Mesodermal cell (in vitro differentiated cells): ENCODE measurements around the gene SERPINA1.

Source experiments
- H3K27ac ChIP-seq: 2 replicates; pipeline ENCODE4 v1.7.0; 2013; ENCODE audit warnings: mild to moderate bottlenecking, low read depth, low read length, moderate library complexity; ENCODE audit not compliant: severe bottlenecking
- H3K36me3 ChIP-seq: 2 replicates; pipeline ENCODE4 v1.7.1; 2013; ENCODE audit warnings: mild to moderate bottlenecking, low read length, moderate library complexity; ENCODE audit not compliant: control insufficient read depth, insufficient read depth
- H3K4me1 ChIP-seq: one replicate; pipeline ENCODE4 v1.7.1; 2013; ENCODE audit warnings: mild to moderate bottlenecking, low read length; ENCODE audit not compliant: insufficient read depth, control insufficient read depth, poor library complexity, severe bottlenecking
- H3K4me3 ChIP-seq: 2 replicates; pipeline ENCODE4 v1.7.0; 2013; ENCODE audit warnings: low read length, control low read depth, mild to moderate bottlenecking; ENCODE audit not compliant: insufficient read depth, poor library complexity, severe bottlenecking; ENCODE audit errors: extremely low read depth
- H3K9me3 ChIP-seq: 2 replicates; pipeline ENCODE4 v1.7.1; 2013; ENCODE audit warnings: mild to moderate bottlenecking, low read length, moderate library complexity; ENCODE audit not compliant: control insufficient read depth
- WGBS, 2 experiments: methylation state at CpG; one replicate each; pipeline ENCODE4 v1.1.5; 2013; ENCODE audit warnings: missing lambda C conversion rate in 2 of 2; ENCODE audit not compliant: insufficient coverage in 2 of 2; 5-methylcytosine and 5-hydroxymethylcytosine counted together

SERPINA1 gene

GRCh38 chr14:94330432-94330831 lies 58.0 kb downstream of the SERPINA1 start:
- Histone ChIP-seq H3K36me3 (no peaks in the 10 kb centered on the region), H3K9me3 (no peaks in the 10 kb centered on the region), H3K4me1 (no peaks in the 10 kb centered on the region), H3K27ac (no peak overlapping the region), H3K4me3 (no peak overlapping the region)
- 88 to 95% methylated on average over 3 of the region's 3 CpGs for WGBS, 2 experiments

GRCh38 chr14:94329857-94330256 lies 58.5 kb downstream of the SERPINA1 start:
- WGBS, 2 experiments, result 57 to 100% methylated on average over 1 to 2 of the region's 4 CpGs
- Histone ChIP-seq H3K36me3 (no peaks in the 10 kb centered on the region), H3K4me3 (no peak overlapping the region), H3K27ac (no peak overlapping the region), H3K9me3 (no peaks in the 10 kb centered on the region), H3K4me1 (no peaks in the 10 kb centered on the region)

- Histone ChIP-seq H3K9me3 (no peaks in the 10 kb centered on the region), H3K4me1 (no peaks in the 10 kb centered on the region), H3K27ac (no peak overlapping the region), H3K36me3 (no peaks in the 10 kb centered on the region), H3K4me3 (no peak overlapping the region)
- WGBS, 2 experiments, result 83 to 93% methylated on average over 2 of the region's 2 CpGs
These were observed 60.2 kb downstream of the SERPINA1 start for GRCh38 chr14:94328196-94328595.
